Tibial nerve (tissue), 4 donors: ENCODE results near the gene LIPC. TPM values are rescaled to one million over a fixed set of nuclear protein-coding genes. Genes with fewer than 3 reads are reported as not detected.

Experiments used
- DNase-seq, 2 donors: peaks; one replicate each; pipeline ENCODE4 v3.0.0-alpha.2; 2019; ENCODE audit warnings: low spot score in 2 of 2
- H3K27ac ChIP-seq, 4 donors: fragments of 200-600 bp; sonication (generic) in 3 of 4; one replicate each; pipeline ENCODE4 v1.5.1; 2017 to 2019; ENCODE audit warnings: mild to moderate bottlenecking in 1 of 4
- H3K27me3 ChIP-seq, 2 donors: fragments of 200-600 bp; sonication (generic) in 1 of 2; one replicate each; pipeline versions ENCODE4 v1.5.1 to v1.6.0; 2017 to 2019
- H3K36me3 ChIP-seq, 3 donors: fragments of 200-600 bp; sonication (generic); one replicate each; pipeline ENCODE4 v1.5.1; 2018 to 2019
- H3K4me1 ChIP-seq, 4 donors: fragments of 200-600 bp; sonication (generic) in 3 of 4; one replicate each; pipeline ENCODE4 v1.5.1; 2017 to 2019
- H3K4me3 ChIP-seq, 4 donors: fragments of 200-600 bp; sonication (generic) in 3 of 4; one replicate each; pipeline ENCODE4 v1.5.1; 2017 to 2019; ENCODE audit warnings: mild to moderate bottlenecking in 1 of 4, moderate library complexity in 1 of 4
- H3K9me3 ChIP-seq, 4 donors: fragments of 200-600 bp; sonication (generic) in 3 of 4; one replicate each; pipeline ENCODE4 v1.5.1; 2017 to 2019
- CTCF ChIP-seq, 5 experiments: fragments of 200-600 bp in 3 of 5; fragments of 450-650 bp in 2 of 5; sonication (generic) in 3 of 5; IDR thresholded peaks; one replicate each; pipeline ENCODE4 v1.5.1; 2016 to 2019; ENCODE audit warnings: antibody characterized with exemption in 5 of 5, mild to moderate bottlenecking in 3 of 5, moderate library complexity in 2 of 5
- EP300 ChIP-seq, 2 donors: sonication (generic); formaldehyde crosslinking; IDR thresholded peaks; one replicate each; pipeline ENCODE4 v1.6.1; 2017; ENCODE audit warnings: antibody characterized with exemption in 2 of 2, mild to moderate bottlenecking in 1 of 2
- POLR2A ChIP-seq, 2 donors: fragments of 450-650 bp; IDR thresholded peaks; one replicate each; pipeline ENCODE4 v1.6.1; 2017; ENCODE audit warnings: antibody characterized with exemption in 2 of 2, mild to moderate bottlenecking in 2 of 2, moderate library complexity in 2 of 2
- WGBS, 2 donors: methylation state at CpG; one replicate each; pipeline ENCODE4 v1.1.5; 2018; 5-methylcytosine and 5-hydroxymethylcytosine counted together
- total RNA-seq, 4 donors: library from RNA; depleted of rRNA; stranded (reverse); fragments of >200 nt; gene quantifications; one replicate each; pipeline ENCODE4 v1.1.0, GENCODE V29; 2016

The LIPC gene
- total RNA-seq, 4 donors from 2014 or later: 11.2 to 18.4 (median 14.7) TPM

DNA sequence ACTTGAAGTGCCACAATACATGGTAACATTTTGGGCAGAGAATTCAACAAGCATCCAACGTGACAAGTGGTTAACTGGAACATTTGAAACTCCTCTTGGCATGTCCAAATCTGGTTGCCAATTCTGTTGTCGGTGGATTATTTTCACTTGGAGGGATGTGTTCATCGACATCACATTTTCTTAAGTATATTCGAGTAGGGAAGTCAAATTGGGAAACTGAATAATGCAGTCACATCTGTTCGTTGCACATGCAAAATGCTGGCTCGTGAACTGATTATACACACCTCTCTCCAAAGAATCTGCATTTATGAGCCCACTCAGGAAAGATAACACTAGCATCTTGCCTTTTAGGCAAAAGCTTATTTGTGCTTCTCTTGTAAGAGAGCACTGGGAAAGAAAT is 139.7 kb downstream of the LIPC start:
- Histone ChIP-seq H3K9me3 (peaks cover 0 to 5% (median 0%) of the 10 kb centered on the region in 4 donors), H3K4me1 (no peaks in the 10 kb centered on the region), H3K36me3 (no peaks in the 10 kb centered on the region), H3K27ac (no peak overlapping the region), H3K27me3 (no peaks in the 10 kb centered on the region), H3K4me3 (no peak overlapping the region)
- WGBS, 2 donors: 73 to 76% methylated on average over 6 of the region's 6 CpGs
- no peak for DNase-seq
- TF ChIP-seq EP300 (IDR thresholded peaks at IDR 0.05) (no peak), POLR2A (IDR thresholded peaks at IDR 0.05) (no peak), CTCF (IDR thresholded peaks at IDR 0.05) (no peak)

- no peaks in the 10 kb centered on the region for H3K4me1 ChIP-seq
- no peak overlapping the region for H3K27ac ChIP-seq
- no peak for DNase-seq
- no peaks in the 10 kb centered on the region for H3K36me3 ChIP-seq
- 88 to 94% methylated on average over 4 of the region's 4 CpGs for WGBS, 2 donors
- no peak overlapping the region for H3K4me3 ChIP-seq
- H3K9me3 ChIP-seq: peaks cover 0 to 5% (median 0%) of the 10 kb centered on the region in 4 donors
- H3K27me3 ChIP-seq: no peaks in the 10 kb centered on the region
- TF ChIP-seq POLR2A (IDR thresholded peaks at IDR 0.05) (no peak), EP300 (IDR thresholded peaks at IDR 0.05) (no peak), CTCF (IDR thresholded peaks at IDR 0.05) (no peak)
Measured at GRCh38 chr15:58572521-58572920, 140.7 kb downstream of the LIPC start.

GRCh38 chr15:58573270-58573669 is 141.5 kb downstream of the LIPC start:
- Histone ChIP-seq H3K4me1 (no peaks in the 10 kb centered on the region), H3K36me3 (no peaks in the 10 kb centered on the region), H3K27ac (no peak overlapping the region), H3K27me3 (no peaks in the 10 kb centered on the region), H3K4me3 (no peak overlapping the region), H3K9me3 (peaks cover 0 to 5% (median 0%) of the 10 kb centered on the region in 4 donors)
- DNase-seq: no peak
- TF ChIP-seq EP300 (IDR thresholded peaks at IDR 0.05): no peak
- no peak for TF ChIP-seq POLR2A (IDR thresholded peaks at IDR 0.05)
- 58 to 67% methylated on average over 4 of the region's 4 CpGs for WGBS, 2 donors

- H3K4me3 ChIP-seq: no peak overlapping the region
- no peaks in the 10 kb centered on the region for H3K27me3 ChIP-seq
Measured at GRCh38 chr15:58574631-58575030, 142.8 kb downstream of the LIPC start.

GRCh38 chr15:58575045-58575786 is 143.4 kb downstream of the LIPC start:
- 94 to 95% methylated on average over 14 of the region's 14 CpGs for WGBS, 2 donors
- Histone ChIP-seq H3K9me3 (no peaks in the 10 kb centered on the region), H3K27ac (no peak overlapping the region), H3K4me1 (no peaks in the 10 kb centered on the region), H3K27me3 (no peaks in the 10 kb centered on the region), H3K36me3 (no peaks in the 10 kb centered on the region), H3K4me3 (no peak overlapping the region)
- TF ChIP-seq POLR2A (IDR thresholded peaks at IDR 0.05): no peak
- TF ChIP-seq EP300 (IDR thresholded peaks at IDR 0.05): no peak
- TF ChIP-seq CTCF (IDR thresholded peaks at IDR 0.05): no peak
- DNase-seq: no peak

More at GRCh38 chr15:58574631-58575030, 142.8 kb downstream of the LIPC start:
- H3K4me1 ChIP-seq: no peaks in the 10 kb centered on the region
- 83 to 92% methylated on average over 4 of the region's 4 CpGs for WGBS, 2 donors
- DNase-seq: no peak
- H3K27ac ChIP-seq: no peak overlapping the region
- no peaks in the 10 kb centered on the region for H3K36me3 ChIP-seq
- H3K9me3 ChIP-seq: peaks cover 0 to 3% (median 0%) of the 10 kb centered on the region in 4 donors
- TF ChIP-seq EP300 (IDR thresholded peaks at IDR 0.05): no peak
- TF ChIP-seq POLR2A (IDR thresholded peaks at IDR 0.05): no peak
- no peak for TF ChIP-seq CTCF (IDR thresholded peaks at IDR 0.05)
